ENCODE measurements around the gene CFAP74.
A peak's percentile ranks its signal among the peaks of the same experiment; 100 is the strongest.

Gene CFAP74

GRCh38 chr1:1967151-1967550 lies 36.4 kb downstream of the CFAP74 start:
- DNase-seq: no peak

DNA sequence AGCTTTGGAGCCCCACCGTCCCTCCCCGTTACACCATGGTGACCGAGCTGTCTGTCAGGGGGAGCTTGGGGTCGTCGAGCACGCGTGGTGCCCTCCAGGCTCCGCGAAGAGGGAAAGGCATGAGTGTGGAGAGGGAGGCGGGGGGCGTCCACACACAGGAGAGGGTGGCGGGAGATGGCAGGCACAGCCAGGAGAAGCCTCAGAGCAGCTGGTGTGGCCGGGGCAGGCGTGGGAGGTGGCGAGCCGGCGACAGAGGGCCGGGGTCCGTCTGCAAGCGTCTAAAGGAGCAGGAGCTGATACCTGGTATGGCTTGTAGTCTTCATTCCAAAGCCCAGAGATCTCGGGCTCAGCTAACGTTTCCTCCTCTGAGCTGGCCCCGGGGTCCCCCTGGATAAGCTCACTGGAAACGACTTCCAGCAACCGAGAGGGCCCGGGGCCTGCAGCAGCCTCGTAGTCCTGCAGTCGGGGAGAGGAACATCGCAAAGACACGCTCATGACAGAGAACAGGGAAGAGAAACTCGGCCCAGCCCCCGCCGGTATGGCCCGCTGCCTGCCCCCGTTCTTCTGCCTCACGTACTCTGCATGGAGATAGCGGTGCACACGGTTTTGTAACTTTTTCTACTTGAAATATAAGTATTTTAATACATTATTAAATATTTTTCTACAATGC lies 37.4 kb downstream of the CFAP74 start:
- no peak for DNase-seq

GRCh38 chr1:1965546-1965945 lies 38.0 kb downstream of the CFAP74 start:
- no peak for DNase-seq

- DNase-seq: peak in 1 of 2 experiments; percentile 19
Measured at GRCh38 chr1:1964811-1965210, 38.8 kb downstream of the CFAP74 start.

- DNase-seq: no peak
Measured at GRCh38 chr1:1963570-1963969, 40.0 kb downstream of the CFAP74 start.

- no peak for DNase-seq
Measured at GRCh38 chr1:1962752-1963151, 40.8 kb downstream of the CFAP74 start.

DNA sequence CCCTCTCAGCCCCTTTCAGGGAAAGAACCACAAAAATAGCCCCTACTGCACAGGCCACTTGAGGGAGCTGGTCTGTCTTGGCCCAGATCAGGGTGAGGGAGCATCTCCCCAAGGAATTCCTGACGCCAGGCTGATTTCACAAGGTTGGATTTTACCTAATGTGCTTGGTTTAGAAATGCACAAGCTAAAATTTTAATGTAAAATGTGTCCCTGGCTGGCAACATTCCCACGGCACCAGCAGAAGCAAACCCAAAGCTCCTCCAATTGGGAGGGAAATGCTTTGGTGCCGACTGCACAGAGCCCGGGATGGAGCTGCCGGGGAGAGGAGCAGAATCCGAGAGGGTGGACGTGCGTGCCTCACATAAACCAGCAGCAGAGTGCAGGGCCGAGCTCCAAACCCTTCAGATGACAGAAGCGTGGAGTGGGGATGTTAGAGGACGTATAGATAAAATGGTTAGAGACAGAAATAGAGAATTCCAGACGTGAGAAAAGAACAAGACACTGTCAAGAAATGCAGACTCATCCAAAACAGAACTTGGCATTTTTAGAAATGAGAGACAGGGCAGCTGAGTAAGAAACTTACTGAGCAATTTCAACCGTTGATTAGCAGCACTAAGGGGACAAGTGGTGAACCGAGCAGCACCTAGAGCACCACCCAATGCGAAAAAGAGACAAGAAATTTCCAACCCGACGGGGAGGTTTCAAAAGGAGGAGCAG lies 42.9 kb downstream of the CFAP74 start:
- DNase-seq: no peak

- DNase-seq: peak; percentile 58 to 89
Measured at GRCh38 chr1:1959840-1960479, 43.6 kb downstream of the CFAP74 start.

DNA sequence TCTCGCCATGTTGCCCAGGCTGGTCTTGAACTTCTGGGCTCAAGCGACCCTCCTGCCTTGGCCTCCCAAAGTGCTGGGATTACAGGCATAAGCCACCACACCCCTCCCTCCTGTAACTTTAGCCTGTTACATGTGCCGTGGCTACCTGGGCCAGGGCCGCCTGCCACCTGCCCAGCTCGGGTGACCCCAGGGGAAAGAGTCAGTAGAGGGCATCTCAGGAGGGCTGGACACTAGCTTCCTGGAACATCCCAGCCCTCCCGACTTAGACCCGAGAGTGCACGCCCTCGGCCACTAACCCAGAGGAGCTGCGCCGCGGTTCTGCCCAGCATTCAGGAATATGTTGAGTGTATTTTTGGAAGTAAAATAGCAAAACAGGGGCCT lies 44.1 kb downstream of the CFAP74 start:
- no peak for DNase-seq

DNA sequence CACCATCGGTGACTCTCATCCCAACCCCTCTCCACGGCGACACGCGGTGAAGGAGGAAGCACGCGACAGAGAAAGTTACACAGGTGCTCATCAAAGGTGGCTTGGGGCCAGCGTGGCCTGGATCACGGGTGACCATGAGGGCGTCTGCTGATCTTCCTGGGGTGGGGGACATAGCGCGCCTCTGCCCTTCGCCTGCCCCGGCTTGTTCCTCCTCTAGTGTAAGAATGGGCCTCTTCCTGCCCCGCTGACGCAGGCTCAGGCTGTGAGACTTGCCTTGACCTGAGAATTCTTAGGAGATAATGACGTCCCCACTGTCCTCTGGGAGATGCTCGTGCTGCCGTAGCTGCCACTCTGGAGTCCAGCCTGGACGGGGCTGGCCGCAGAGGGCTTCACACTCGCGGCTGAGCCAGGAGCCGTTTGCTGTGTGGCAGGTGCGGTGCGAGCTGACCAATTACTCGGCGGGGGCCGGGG lies 45.5 kb downstream of the CFAP74 start:
- no peak for DNase-seq

DNA sequence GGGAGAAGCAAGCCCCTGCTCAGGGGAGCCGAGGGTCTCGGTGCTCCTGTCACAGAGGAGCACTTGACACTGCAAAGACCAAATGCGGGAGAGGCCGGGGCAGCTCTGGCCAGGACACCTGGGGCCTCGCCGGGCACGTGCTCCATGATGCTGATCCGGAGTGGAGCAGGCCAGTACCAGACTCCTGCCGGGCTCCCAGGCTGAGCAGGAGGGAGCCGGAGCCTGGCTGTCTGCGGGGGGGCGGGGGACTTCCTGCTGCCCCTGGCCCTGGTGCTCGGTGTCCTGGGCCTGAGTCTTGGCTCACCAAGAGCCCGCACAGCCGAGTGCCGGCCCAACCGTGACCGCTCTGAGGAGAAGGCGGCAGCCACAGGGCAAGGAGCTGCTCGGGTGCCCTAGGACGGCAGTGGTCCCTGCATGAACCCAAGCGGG lies 46.0 kb downstream of the CFAP74 start:
- no peak for DNase-seq

DNA sequence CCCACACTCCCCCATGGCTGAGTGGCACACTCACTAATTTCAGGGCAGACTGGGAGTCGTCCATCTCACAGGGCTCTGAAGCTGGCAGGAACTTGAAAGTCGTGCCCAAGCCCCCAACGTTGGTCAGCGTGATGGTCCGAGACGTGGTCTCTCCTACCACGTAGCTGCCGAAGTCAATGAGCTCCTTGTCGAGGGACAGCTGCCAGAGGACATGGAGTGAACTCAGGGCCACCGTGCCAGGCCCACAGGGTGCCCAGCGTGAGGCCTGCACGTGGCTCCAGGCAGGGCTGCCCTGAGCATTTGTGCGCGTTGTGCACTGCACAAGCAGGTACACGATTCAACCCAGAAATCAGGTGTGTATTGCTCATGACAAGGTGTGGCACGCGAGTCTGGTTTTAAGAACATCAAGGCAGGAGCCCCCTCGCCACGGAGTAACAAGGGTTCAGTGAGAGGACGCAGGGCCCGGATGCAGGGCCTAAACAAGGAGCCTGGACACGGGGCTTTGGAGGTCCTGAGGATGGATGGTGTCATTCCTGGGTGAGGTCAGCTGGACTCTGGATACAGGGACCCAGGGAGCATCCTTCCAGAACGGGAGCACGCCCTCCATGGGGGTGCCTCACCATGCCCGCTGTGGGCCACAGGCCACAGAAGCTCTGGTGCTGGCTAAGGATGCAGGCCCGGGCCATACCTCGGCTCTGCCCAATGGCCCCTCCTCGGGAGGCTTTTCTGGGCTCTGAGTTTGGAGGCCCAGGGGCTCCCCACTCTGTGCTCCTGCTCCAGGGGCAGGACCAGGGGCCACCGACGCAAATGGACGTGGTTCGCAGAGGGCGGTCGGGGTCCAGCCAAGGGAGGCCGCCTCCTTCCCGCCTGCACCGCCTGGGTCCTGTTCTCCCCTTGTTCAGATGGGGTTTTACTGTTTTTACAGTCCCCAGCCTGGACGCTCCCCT lies 46.7 kb downstream of the CFAP74 start:
- DNase-seq: no peak

DNA sequence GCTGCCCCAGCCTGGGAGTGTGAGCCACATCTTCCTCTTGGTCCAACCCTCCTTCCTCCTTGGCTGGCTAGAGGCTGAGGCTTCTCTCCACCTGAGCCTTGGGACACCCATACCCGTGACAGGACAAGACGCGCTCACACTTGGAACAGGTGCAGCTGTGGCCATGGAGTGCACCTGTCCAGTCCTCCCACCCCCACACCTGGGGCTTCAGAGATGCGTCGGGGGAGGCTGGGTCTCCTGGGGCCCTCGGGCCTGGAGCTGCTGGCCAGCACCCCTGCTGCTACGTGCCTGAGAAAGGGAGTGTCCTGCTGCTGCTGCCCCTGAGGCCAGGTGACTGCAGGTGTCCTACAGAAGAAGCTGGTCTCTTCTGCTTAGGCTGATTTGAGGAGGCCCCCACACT lies 47.5 kb downstream of the CFAP74 start:
- no peak for DNase-seq

GRCh38 chr1:1955621-1956094 lies 47.9 kb downstream of the CFAP74 start:
- no peak for DNase-seq

DNA sequence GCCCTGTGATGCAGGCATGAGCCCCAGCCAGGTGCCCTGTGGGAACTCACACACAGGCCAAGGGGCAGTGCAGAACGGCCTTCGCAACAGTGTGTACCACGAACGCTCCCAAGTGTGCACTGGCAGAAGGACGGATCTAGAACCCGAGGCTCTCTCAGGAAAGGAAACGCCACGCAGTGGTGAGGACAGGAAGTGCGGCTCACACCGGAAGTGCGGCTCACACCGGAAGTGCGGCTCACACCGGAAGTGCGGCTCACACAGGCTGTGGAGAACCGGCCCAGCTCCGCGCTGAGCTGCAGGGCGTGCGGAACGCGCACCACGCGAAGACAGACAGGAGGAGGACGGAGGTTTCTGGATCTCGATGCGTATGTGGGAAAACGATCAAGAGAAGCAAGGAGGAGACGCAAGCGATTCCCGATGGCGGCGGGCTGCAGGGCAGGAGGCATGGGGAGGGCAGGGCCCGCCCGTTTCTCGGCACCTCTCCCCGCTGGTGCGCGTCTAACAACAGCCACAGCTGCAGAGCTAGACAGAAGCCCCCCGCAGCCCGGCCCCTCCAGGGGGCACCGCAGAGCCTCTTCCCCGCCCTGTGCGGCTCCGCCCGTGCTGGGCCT lies 48.6 kb downstream of the CFAP74 start:
- DNase-seq: peak in 1 of 2 experiments; percentile 21

- DNase-seq: no peak
Measured at GRCh38 chr1:1954015-1954414, 49.6 kb downstream of the CFAP74 start.

DNA sequence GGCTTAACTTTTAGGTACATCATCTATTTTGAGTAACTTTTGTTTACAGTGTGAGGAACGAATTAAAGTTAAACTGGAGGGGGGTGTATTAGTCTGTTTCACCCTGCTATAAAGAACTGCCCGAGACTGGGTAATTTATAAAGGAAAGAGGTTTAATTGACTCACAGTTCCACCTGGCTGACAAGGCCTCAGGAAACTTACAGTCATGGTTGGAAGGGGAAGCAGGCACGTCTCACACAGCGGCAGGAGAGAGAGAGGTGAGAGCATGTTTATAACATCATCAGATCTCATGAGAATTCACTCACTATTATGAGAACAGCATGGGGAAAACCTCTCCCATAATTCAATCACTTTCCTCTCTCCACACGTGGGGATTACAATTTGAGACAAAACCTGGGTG lies 52.6 kb downstream of the CFAP74 start:
- no peak for DNase-seq

GRCh38 chr1:1948783-1949182 lies 54.8 kb downstream of the CFAP74 start:
- DNase-seq: no peak

GRCh38 chr1:1947493-1947892 lies 56.1 kb downstream of the CFAP74 start:
- no peak for DNase-seq

DNA sequence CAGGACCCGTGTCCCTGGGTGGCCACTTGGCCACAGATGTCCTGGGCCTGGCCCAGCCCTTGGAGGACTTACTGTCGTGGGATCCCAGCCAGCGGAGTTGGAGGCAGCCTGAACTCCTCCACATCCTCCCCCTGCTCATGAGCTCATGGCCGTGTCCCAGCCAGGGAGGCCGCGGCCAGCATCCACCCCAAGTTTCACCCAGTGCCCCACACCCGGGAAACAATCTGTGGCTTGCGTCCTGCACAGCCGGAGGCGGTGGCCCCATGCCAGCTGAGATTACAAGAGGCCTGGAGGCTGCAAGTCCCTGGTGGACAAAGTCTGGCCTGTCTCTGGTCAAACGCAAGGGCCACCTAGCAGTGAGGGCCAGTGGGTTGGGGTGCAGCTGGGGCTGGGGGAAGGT lies 57.0 kb downstream of the CFAP74 start:
- no peak for DNase-seq

DNA sequence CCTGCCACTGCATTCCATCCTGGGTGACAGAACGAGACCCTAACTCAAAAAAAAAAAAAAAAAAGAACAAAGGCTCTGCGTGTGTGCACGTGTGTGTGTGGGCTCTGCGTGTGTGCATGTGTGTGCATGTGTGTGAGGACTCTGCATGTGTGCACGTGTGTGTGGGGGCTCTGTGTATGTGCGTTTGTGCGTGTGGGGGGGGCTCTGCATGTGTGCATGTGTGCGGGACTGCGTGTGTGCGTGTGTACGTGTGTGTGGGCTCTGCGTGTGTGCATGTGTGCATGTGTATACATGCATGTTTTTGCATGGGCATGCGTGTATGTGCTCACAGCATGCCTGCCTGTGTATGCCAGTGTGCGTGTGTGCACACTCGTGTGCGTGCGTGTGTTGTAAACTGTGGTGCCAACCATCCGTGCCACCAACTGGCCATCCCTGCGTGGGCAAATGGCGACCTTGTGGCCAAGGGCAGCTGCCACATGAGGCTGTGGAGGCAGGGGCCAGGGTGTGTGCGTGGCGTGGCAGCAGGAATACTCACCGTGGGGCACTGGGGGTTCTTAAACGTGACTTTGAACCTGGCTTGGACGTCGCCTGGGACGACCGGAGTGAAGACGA lies 57.7 kb downstream of the CFAP74 start:
- no peak for DNase-seq

Data from NCI-H526 (cell line).